T-cell (primary cell): Measurements from ENCODE around the gene DAP. TPM values are rescaled to one million over a fixed set of nuclear protein-coding genes. Genes with fewer than 3 reads are reported as not detected.

Source experiments
- ATAC-seq, 4 experiments: fragments of 200-7000 bp in 3 of 4; fragments of 150-1000 bp in 1 of 4; cut with Tn5 transposase; replicated peaks in 1 of 4; 1 replicate in 3 of 4; 2 replicates in 1 of 4; pipeline ENCODE4 v1.10.0; 2021; ENCODE audit warnings: moderate library complexity in 3 of 4, mild to moderate bottlenecking in 2 of 4, moderate number of reproducible peaks in 1 of 4
- CTCF ChIA-PET, 2 donors: fragments of 300-600 bp; sonication (Branson Sonifier 250); formaldehyde crosslinking; loops; one replicate each; lab custom pipeline; 2022; ENCODE audit warnings: antibody characterized with exemption in 2 of 2; lab: Charles Lee
- POLR2A ChIA-PET, 2 donors: fragments of 300-600 bp; sonication (Branson Sonifier 250); formaldehyde crosslinking; loops; one replicate each; lab custom pipeline; 2022; ENCODE audit warnings: antibody characterized with exemption in 2 of 2; lab: Charles Lee
- DNase-seq, 35 experiments: peaks; one replicate each; pipeline versions ENCODE4 v3.0.0 to v3.0.0-alpha.2; 2013 to 2023
- H3K27ac ChIP-seq: one replicate; pipeline ENCODE4 v1.5.1; 2013; ENCODE audit warnings: low read length
- H3K27me3 ChIP-seq, 2 experiments: replicated peaks in 1 of 2; 1 replicate in 1 of 2; 2 replicates in 1 of 2; pipeline versions ENCODE4 v1.6.1 to v1.7.0; 2013; ENCODE audit warnings: low read length in 1 of 2, mixed read lengths in 1 of 2; ENCODE audit not compliant: control insufficient read depth in 2 of 2, insufficient read depth in 2 of 2; ENCODE audit errors: extremely low read depth in 1 of 2
- H3K36me3 ChIP-seq, 2 donors: 1 replicate in 1 of 2; 2 replicates in 1 of 2; pipeline versions ENCODE4 v1.6.1 to v1.7.0; 2013; ENCODE audit warnings: low read length in 1 of 2; ENCODE audit not compliant: control insufficient read depth in 2 of 2, insufficient read depth in 1 of 2; ENCODE audit errors: extremely low read depth in 1 of 2
- H3K4me1 ChIP-seq, 2 experiments: 1 replicate in 1 of 2; 2 replicates in 1 of 2; pipeline versions ENCODE4 v1.6.1 to v1.7.0; 2013; ENCODE audit warnings: low read length in 2 of 2, mixed read lengths in 1 of 2; ENCODE audit not compliant: insufficient read depth in 2 of 2, control insufficient read depth in 1 of 2; ENCODE audit errors: extremely low read depth in 1 of 2
- H3K4me3 ChIP-seq, 2 donors: 1 replicate in 1 of 2; 2 replicates in 1 of 2; pipeline versions ENCODE4 v1.5.1 to v1.7.0; 2013; ENCODE audit warnings: mild to moderate bottlenecking in 2 of 2, low read length in 1 of 2, moderate library complexity in 1 of 2; ENCODE audit not compliant: control insufficient read depth in 1 of 2; ENCODE audit errors: extremely low read depth in 1 of 2
- H3K9me3 ChIP-seq: 2 replicates; pipeline ENCODE4 v1.7.0; 2013
- H3K27ac Mint-ChIP-seq, 2 donors: one replicate each; pipeline ENCODE4 v1.8.0; 2020 to 2021; ENCODE audit warnings: mild to moderate bottlenecking in 2 of 2, mixed read lengths in 2 of 2
- H3K27me3 Mint-ChIP-seq, 2 donors: one replicate each; pipeline ENCODE4 v1.8.0; 2021 to 2022; ENCODE audit warnings: mixed read lengths in 2 of 2
- H3K36me3 Mint-ChIP-seq: one replicate; pipeline ENCODE4 v1.8.0; 2021; ENCODE audit warnings: mixed read lengths
- H3K4me1 Mint-ChIP-seq, 3 donors: one replicate each; pipeline ENCODE4 v1.8.0; 2020 to 2022; ENCODE audit warnings: mixed read lengths in 3 of 3, mild to moderate bottlenecking in 1 of 3
- H3K4me3 Mint-ChIP-seq, 3 donors: one replicate each; pipeline ENCODE4 v1.8.0; 2020 to 2022; ENCODE audit warnings: mild to moderate bottlenecking in 3 of 3, mixed read lengths in 3 of 3, moderate library complexity in 3 of 3
- H3K9me3 Mint-ChIP-seq, 3 donors: one replicate each; pipeline ENCODE4 v1.8.0; 2020 to 2022; ENCODE audit warnings: mixed read lengths in 3 of 3
- WGBS: methylation state at CpG from one replicate; pipeline ENCODE4 v1.1.5; 2013; ENCODE audit warnings: missing lambda C conversion rate; ENCODE audit not compliant: insufficient coverage; 5-methylcytosine and 5-hydroxymethylcytosine counted together
- total RNA-seq, 35 experiments: library from RNA in 6 of 35; stranded (reverse) in 6 of 35; fragments of 120-200 nt in 1 of 35; gene quantifications; one replicate each; pipeline versions ENCODE4 v1.2.1 to v1.2.4 and lab custom pipeline; 2013 to 2026

The DAP gene
- total RNA-seq, 5 donors from 2014 or later (not counting 1 experiment from before 2014, with no cell fraction given): 34.1 to 43.7 (median 36.3) TPM

- no peak overlapping the region for H3K27ac Mint-ChIP-seq
- peaks cover 74% of the 10 kb centered on the region for H3K36me3 Mint-ChIP-seq
Measured at GRCh38 chr5:10746711-10747110, 14.3 kb downstream of the DAP start.

DNA sequence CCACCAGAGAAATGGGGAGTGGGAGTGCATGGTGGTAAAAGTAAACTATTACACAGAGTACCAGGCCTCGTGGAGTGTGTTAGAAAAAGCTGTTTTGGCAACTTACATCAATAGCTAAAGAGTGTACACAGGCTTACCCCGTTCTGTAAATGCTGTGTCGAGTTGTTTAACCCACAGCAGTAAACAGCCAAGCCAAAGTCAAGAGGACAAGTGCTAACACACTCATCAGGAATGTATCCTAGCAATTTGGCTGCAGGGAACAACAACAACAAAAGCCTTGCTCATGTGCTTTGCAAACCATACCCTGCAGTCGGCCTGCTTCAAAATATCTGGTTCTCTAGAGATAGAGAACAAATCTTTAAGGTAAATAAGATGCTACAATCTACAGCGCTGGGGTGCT lies 15.9 kb downstream of the DAP start:
- WGBS: 100% methylated on average over 2 of the region's 5 CpGs
- CTCF ChIA-PET: no interaction called here

More at GRCh38 chr5:10746711-10747110, 14.3 kb downstream of the DAP start:
- H3K9me3 ChIP-seq: no peaks in the 10 kb centered on the region
- Mint-ChIP-seq H3K27me3 (no peaks in the 10 kb centered on the region), H3K9me3 (no peaks in the 10 kb centered on the region), H3K4me3 (no peak overlapping the region), H3K4me1 (peaks cover 0 to 14% (median 6%) of the 10 kb centered on the region in 3 donors)
- no peak overlapping the region for H3K27ac ChIP-seq
- WGBS: 96% methylated on average over 3 of the region's 6 CpGs
- ATAC-seq (no peak), DNase-seq (no peak)
- peaks cover 7 to 60% of the 10 kb centered on the region in 2 donors for H3K36me3 ChIP-seq
- no peak overlapping the region for H3K4me3 ChIP-seq
- CTCF ChIA-PET: interaction anchor here in 1 of 2 donors (0.6 kb wide), 1 partner anchor 490 kb away, joined by 3 read pairs; no protein-coding TSS in a partner anchor
- POLR2A ChIA-PET: no interaction called here
- no peaks in the 10 kb centered on the region for H3K27me3 ChIP-seq
- no peaks in the 10 kb centered on the region for H3K4me1 ChIP-seq

DNA sequence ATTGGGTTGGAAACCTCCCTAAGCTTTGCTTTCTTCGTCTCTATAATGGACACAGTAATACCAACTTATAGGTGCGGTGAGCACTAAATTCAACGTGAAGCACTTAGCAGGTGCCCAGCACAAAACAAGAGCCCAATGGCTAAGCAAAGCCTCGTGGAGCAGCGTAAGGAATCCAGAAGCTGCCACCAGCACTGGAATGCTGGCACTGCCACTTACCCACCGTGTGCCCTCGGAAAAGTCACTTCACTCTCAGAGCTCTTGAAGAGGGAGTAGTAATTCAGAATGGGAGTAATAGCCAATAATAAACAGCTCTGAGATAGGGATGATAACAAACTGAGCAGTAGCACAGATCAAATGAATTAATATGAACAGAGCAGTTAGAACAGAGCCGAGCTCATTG lies 16.4 kb downstream of the DAP start:
- Mint-ChIP-seq H3K4me3 (no peak overlapping the region), H3K27me3 (no peaks in the 10 kb centered on the region), H3K4me1 (peaks cover 0 to 17% (median 2%) of the 10 kb centered on the region in 3 donors), H3K9me3 (peaks cover 0 to 5% (median 0%) of the 10 kb centered on the region in 3 donors), H3K36me3 (peaks cover 82% of the 10 kb centered on the region), H3K27ac (no peak overlapping the region)
- WGBS: 98% methylated on average over 8 of the region's 8 CpGs
- peaks cover 7 to 49% of the 10 kb centered on the region in 2 donors for H3K36me3 ChIP-seq
- H3K9me3 ChIP-seq: no peaks in the 10 kb centered on the region
- no peak for ATAC-seq
- H3K4me3 ChIP-seq: no peak overlapping the region
- no peaks in the 10 kb centered on the region for H3K4me1 ChIP-seq
- ChIA-PET POLR2A (no interaction called here), CTCF (no interaction called here)
- DNase-seq: no peak
- no peaks in the 10 kb centered on the region for H3K27me3 ChIP-seq
- no peak overlapping the region for H3K27ac ChIP-seq

More for the DNA sequence above, 15.9 kb downstream of the DAP start:
- ATAC-seq (no peak), DNase-seq (no peak)
- peaks cover 81% of the 10 kb centered on the region for H3K36me3 Mint-ChIP-seq
- H3K9me3 ChIP-seq: no peaks in the 10 kb centered on the region
- no peak overlapping the region for H3K27ac ChIP-seq
- peaks cover 0 to 19% (median 2%) of the 10 kb centered on the region in 3 donors for H3K4me1 Mint-ChIP-seq
- H3K27me3 Mint-ChIP-seq: no peaks in the 10 kb centered on the region
- H3K4me3 Mint-ChIP-seq: no peak overlapping the region
- peaks cover 0 to 5% (median 0%) of the 10 kb centered on the region in 3 donors for H3K9me3 Mint-ChIP-seq
- no peaks in the 10 kb centered on the region for H3K4me1 ChIP-seq
- no peaks in the 10 kb centered on the region for H3K27me3 ChIP-seq
- POLR2A ChIA-PET: interaction anchor here in 1 of 2 donors (0.5 kb wide), 1 partner anchor 405 kb away, joined by 4 read pairs; no protein-coding TSS in a partner anchor
- H3K4me3 ChIP-seq: no peak overlapping the region
- H3K27ac Mint-ChIP-seq: no peak overlapping the region
- H3K36me3 ChIP-seq: peaks cover 7 to 54% of the 10 kb centered on the region in 2 donors

- POLR2A ChIA-PET: no interaction called here
- Histone ChIP-seq H3K27me3 (no peaks in the 10 kb centered on the region), H3K27ac (no peak overlapping the region), H3K4me3 (no peak overlapping the region), H3K36me3 (peaks cover 7 to 46% of the 10 kb centered on the region in 2 donors), H3K4me1 (no peaks in the 10 kb centered on the region), H3K9me3 (no peaks in the 10 kb centered on the region)
- no peak for ATAC-seq
- H3K4me1 Mint-ChIP-seq: peaks cover 0 to 10% (median 2%) of the 10 kb centered on the region in 3 donors
- DNase-seq: no peak
- H3K4me3 Mint-ChIP-seq: no peak overlapping the region
- CTCF ChIA-PET: no interaction called here
- peaks cover 79% of the 10 kb centered on the region for H3K36me3 Mint-ChIP-seq
- H3K9me3 Mint-ChIP-seq: peaks cover 0 to 5% (median 0%) of the 10 kb centered on the region in 3 donors
- no peaks in the 10 kb centered on the region for H3K27me3 Mint-ChIP-seq
- H3K27ac Mint-ChIP-seq: no peak overlapping the region
Measured at GRCh38 chr5:10743951-10744350, 17.1 kb downstream of the DAP start.

GRCh38 chr5:10743526-10743925 lies 17.5 kb downstream of the DAP start:
- H3K4me1 ChIP-seq: no peaks in the 10 kb centered on the region
- Mint-ChIP-seq H3K36me3 (peaks cover 81% of the 10 kb centered on the region), H3K27me3 (no peaks in the 10 kb centered on the region), H3K9me3 (peaks cover 0 to 5% (median 0%) of the 10 kb centered on the region in 3 donors), H3K4me1 (peaks cover 2 to 13% (median 4%) of the 10 kb centered on the region in 3 donors), H3K4me3 (no peak overlapping the region), H3K27ac (no peak overlapping the region)
- ATAC-seq: no peak
- H3K9me3 ChIP-seq: no peaks in the 10 kb centered on the region
- peaks cover 7 to 43% of the 10 kb centered on the region in 2 donors for H3K36me3 ChIP-seq
- DNase-seq: no peak
- CTCF ChIA-PET: no interaction called here
- no peak overlapping the region for H3K27ac ChIP-seq
- POLR2A ChIA-PET: no interaction called here
- no peaks in the 10 kb centered on the region for H3K27me3 ChIP-seq
- no CpG with 5 or more reads among the region's 5 CpGs for WGBS
- H3K4me3 ChIP-seq: no peak overlapping the region

- peaks cover 4 to 24% (median 9%) of the 10 kb centered on the region in 3 donors for H3K4me1 Mint-ChIP-seq
- H3K27me3 ChIP-seq: no peaks in the 10 kb centered on the region
- ATAC-seq (no peak), DNase-seq (no peak)
- H3K9me3 ChIP-seq: no peaks in the 10 kb centered on the region
- H3K4me3 Mint-ChIP-seq: no peak overlapping the region
- peaks cover 3 to 24% of the 10 kb centered on the region in 2 donors for H3K36me3 ChIP-seq
- 94% methylated on average over 3 of the region's 9 CpGs for WGBS
- peaks cover 75% of the 10 kb centered on the region for H3K36me3 Mint-ChIP-seq
- ChIA-PET CTCF (no interaction called here), POLR2A (interaction anchor here in 1 of 2 donors (1.1 kb wide), 1 partner anchor 20 kb away, joined by 3 read pairs; the partner anchor contains the start of gene DAP)
- peaks cover 0 to 5% (median 0%) of the 10 kb centered on the region in 3 donors for H3K9me3 Mint-ChIP-seq
- H3K27ac Mint-ChIP-seq: no peak overlapping the region
- H3K4me1 ChIP-seq: no peaks in the 10 kb centered on the region
- no peaks in the 10 kb centered on the region for H3K27me3 Mint-ChIP-seq
- H3K4me3 ChIP-seq: no peak overlapping the region
- H3K27ac ChIP-seq: no peak overlapping the region
Measured at GRCh38 chr5:10741661-10742060, 19.4 kb downstream of the DAP start.
